Left ventricle myocardium inferior (tissue), 1 donor: ENCODE measurements around the gene PFKL. TPM values are rescaled to one million over a fixed set of nuclear protein-coding genes. Genes with fewer than 3 reads are reported as not detected.

Experiments used
- DNase-seq: peaks from one replicate; pipeline ENCODE4 v3.0.0-alpha.2; 2020
- H3K27ac ChIP-seq: fragments of 200-600 bp; replicated peaks from 2 replicates; pipeline ENCODE4 v1.8.0; 2021
- H3K27me3 ChIP-seq: fragments of 200-600 bp; 2 replicates; pipeline ENCODE4 v1.8.0; 2021; ENCODE audit warnings: low read depth
- H3K36me3 ChIP-seq: fragments of 200-600 bp; 2 replicates; pipeline ENCODE4 v1.8.0; 2021
- H3K4me1 ChIP-seq: fragments of 200-600 bp; 2 replicates; pipeline ENCODE4 v1.8.0; 2021
- H3K4me3 ChIP-seq: fragments of 200-600 bp; 2 replicates; pipeline ENCODE4 v1.8.0; 2021; ENCODE audit warnings: mild to moderate bottlenecking, moderate library complexity
- H3K9me3 ChIP-seq: fragments of 200-600 bp; replicated peaks from 2 replicates; pipeline ENCODE4 v1.8.0; 2021
- CTCF ChIP-seq: fragments of 200-600 bp; IDR thresholded peaks from 2 replicates; pipeline ENCODE4 v1.8.0; 2021; ENCODE audit warnings: antibody characterized with exemption, mild to moderate bottlenecking, borderline replicate concordance
- intact Hi-C: fragments of 100-400 bp; cut with micrococcal nuclease; formaldehyde crosslinking; loops from one replicate; pipeline ENCODE4 v1.11.0; 2022
- total RNA-seq: library from RNA; stranded (reverse); fragmentation: NEBNext Ultra II Directional; extraction: Animal tissue kit (Norgen Biotek cat#: 25700); gene quantifications from one replicate; pipeline ENCODE4 v1.2.1, GENCODE V29; 2021
- donor health status: DM: no; HTN: yes; CAD: no; lungs with severe emphysema.

The PFKL gene
- total RNA-seq, 1 donor from 2014 or later: 47.7 TPM

DNA sequence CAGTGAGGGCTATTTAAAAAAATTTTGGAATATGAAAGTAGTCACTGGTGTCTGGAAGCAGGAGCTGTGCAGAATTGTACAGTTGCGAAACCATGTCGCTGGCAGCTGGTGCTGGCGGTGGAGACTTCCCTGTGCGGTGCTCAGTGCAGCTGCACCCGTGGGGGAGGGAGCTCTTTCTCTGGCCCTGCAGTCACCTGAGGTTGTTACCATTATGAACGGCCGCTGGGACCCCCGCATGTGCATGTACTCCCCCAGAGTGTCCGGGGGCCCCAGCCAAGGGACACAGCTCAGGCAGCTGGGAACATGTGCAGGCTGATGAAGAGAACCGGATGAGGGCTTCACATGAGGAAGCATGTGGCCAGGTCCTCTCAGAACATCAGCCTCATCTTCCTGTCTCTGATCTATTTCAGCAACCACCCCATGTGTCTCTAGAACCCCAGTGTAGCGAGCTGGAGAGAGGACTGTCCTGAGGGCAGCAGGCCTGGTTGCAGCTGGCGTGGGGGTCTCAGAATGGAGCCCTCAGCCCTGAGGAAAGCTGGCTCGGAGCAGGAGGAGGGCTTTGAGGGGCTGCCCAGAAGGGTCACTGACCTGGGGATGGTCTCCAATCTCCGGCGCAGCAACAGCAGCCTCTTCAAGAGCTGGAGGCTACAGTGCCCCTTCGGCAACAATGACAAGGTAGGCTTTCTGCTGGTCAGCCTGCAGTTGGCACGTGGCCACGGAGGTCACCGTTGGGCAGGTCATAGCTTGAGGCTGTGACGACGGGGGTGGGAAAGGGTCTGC is 53.5 kb downstream of the PFKL start, which contains the start of gene TRPM2:
Gene TRPM2 (plus strand): TSS at position 431 of the 780 bp plus-strand sequence. CDS start 80 bp downstream, at position 511.
- Histone ChIP-seq H3K4me1 (peaks cover 4% of the 10 kb centered on the region), H3K4me3 (peak within 1 kb of the TSS; percentile 42)
- intact Hi-C loops: no loop called here

GRCh38 chr21:44354001-44354405 is 54.1 kb downstream of the PFKL start:
- Histone ChIP-seq H3K4me1 (peaks cover 4% of the 10 kb centered on the region), H3K4me3 (peak overlapping the region; percentile 42), H3K9me3 (no peaks in the 10 kb centered on the region), H3K36me3 (no peaks in the 10 kb centered on the region), H3K27ac (peak overlapping the region; percentile 69), H3K27me3 (peaks cover 67% of the 10 kb centered on the region)
- no peak for TF ChIP-seq CTCF
- DNase-seq: no peak
- intact Hi-C loops: no loop called here

More for the DNA sequence above, 53.5 kb downstream of the PFKL start, which contains the start of gene TRPM2:
- peak within 1 kb of the TSS; percentile 69 for H3K27ac ChIP-seq
- no peaks in the 10 kb centered on the region for H3K9me3 ChIP-seq
- peak; percentile 72 for DNase-seq
- peaks cover 67% of the 10 kb centered on the region for H3K27me3 ChIP-seq
- no peak for TF ChIP-seq CTCF
- H3K36me3 ChIP-seq: no peaks in the 10 kb centered on the region

DNA sequence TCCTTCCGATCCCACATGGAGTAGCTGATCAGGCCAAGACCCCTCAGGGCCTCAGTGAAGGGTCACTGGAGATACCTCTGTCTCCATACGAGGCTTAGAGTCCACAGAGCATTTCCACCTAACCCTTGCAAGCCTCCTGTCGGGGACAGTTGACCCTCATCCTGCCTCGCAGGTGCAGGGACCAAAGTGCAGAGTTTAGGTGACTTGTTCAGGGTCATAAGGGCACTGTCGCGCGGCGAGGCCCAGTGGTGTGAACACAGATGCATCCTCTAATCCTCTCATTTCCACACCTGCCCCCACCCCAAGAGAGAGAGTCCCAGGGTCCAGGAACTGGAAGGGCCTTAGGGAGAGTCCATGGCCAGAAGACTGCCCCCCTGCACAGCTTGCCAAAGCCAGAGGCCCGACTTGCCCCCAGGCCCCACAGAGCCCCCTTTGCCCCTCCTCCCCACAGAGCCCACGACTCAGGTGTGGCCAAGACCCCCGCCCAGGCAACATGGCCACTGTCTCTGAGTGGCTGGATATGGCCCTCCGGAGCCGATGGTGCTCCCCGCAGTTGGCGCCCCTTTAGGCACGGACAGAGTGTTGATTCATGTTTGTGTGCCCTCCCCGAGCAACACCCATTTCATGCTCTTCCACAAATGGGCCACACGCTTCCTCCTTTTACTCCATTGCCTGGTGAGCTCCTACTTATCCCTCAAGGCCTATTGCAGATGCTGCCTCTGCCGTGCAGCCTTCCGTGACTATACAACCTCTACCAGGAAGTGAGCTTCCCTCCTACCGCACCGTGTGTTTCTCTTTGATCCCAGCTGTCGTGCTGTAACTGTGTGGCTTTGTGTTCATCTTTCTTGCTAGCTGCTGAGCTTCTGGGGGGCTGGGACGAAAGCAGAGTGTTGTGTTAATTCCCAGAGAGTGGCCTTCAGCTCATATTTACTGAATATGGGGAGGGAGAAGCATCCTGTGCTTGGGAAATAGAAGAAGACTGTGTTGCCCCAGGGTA is 55.2 kb downstream of the PFKL start:
- Histone ChIP-seq H3K4me1 (no peaks in the 10 kb centered on the region), H3K4me3 (peak overlapping the region; percentile 42), H3K9me3 (no peaks in the 10 kb centered on the region), H3K36me3 (no peaks in the 10 kb centered on the region), H3K27ac (no peak overlapping the region), H3K27me3 (peaks cover 65% of the 10 kb centered on the region)
- no peak for TF ChIP-seq CTCF
- DNase-seq: no peak
- intact Hi-C loops: no loop called here

GRCh38 chr21:44356160-44356559 is 56.3 kb downstream of the PFKL start:
- H3K4me3 ChIP-seq: no peak overlapping the region
- no peaks in the 10 kb centered on the region for H3K4me1 ChIP-seq
- no peaks in the 10 kb centered on the region for H3K36me3 ChIP-seq
- H3K27me3 ChIP-seq: peaks cover 65% of the 10 kb centered on the region
- DNase-seq: no peak
- no peaks in the 10 kb centered on the region for H3K9me3 ChIP-seq
- intact Hi-C loops: no loop called here
- no peak for TF ChIP-seq CTCF
- no peak overlapping the region for H3K27ac ChIP-seq

DNA sequence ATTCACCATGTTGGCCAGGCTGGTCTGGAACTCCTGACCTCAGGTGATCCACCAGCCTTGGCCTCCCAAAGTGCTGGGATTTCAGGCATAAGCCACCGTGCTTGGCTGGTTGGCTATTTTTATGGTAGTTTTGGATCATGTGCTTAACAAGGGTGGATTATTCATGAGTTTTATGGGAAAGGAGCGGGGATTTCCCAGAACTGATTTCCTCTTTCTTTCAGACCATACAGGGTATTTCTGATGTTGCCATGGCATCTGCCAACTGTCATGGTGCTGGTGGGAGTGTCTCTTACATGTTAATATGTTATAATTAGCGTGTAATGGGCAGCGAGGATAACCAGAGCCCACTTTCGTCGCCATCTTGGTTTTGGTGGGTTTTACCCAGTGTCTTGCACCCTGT is 56.8 kb downstream of the PFKL start:
- Histone ChIP-seq H3K27ac (no peak overlapping the region), H3K4me3 (no peak overlapping the region), H3K4me1 (no peaks in the 10 kb centered on the region), H3K36me3 (no peaks in the 10 kb centered on the region), H3K9me3 (no peaks in the 10 kb centered on the region), H3K27me3 (peaks cover 61% of the 10 kb centered on the region)
- TF ChIP-seq CTCF: no peak
- intact Hi-C loops: no loop called here
- DNase-seq: no peak
